Measurements from ENCODE around the gene SLC35F3. TPM values are rescaled to one million over a fixed set of nuclear protein-coding genes. Genes with fewer than 3 reads are reported as not detected.
"Not testable (repeated sequence)": the region's sequence is repeated elsewhere in the genome, so short reads cannot be mapped to it uniquely, and the experiment has no call there.

The SLC35F3 gene
- total RNA-seq, 2 donors from 2014 or later, result not detected

DNA sequence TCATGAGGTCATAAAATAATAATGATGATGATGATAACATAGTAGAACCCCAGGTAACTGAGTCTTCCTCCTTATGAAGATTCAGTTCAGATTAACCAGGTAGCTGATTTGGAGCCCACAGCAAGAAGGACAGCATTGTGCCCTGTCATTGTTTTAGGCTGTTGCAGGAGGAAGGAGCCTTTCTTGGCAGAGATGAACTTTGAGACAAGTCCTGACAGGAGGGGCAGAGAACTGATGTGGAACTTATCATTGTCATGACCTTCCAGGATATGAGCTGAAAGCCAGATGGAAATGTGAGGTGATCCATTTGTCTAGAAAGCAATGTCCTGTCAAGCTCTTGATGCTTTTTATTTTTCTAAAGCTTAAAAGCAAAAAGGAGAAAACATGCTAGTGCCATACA, 336.2 kb downstream of the SLC35F3 start:
- no peak for DNase-seq (ENCODE audit: low spot score)
- no peaks in the 10 kb centered on the region for H3K27me3 ChIP-seq
- no peaks in the 10 kb centered on the region for H3K9me3 ChIP-seq
- H3K27ac ChIP-seq, result no peak overlapping the region
- H3K36me3 ChIP-seq, result no peaks in the 10 kb centered on the region
- TF ChIP-seq, protein P1, sequence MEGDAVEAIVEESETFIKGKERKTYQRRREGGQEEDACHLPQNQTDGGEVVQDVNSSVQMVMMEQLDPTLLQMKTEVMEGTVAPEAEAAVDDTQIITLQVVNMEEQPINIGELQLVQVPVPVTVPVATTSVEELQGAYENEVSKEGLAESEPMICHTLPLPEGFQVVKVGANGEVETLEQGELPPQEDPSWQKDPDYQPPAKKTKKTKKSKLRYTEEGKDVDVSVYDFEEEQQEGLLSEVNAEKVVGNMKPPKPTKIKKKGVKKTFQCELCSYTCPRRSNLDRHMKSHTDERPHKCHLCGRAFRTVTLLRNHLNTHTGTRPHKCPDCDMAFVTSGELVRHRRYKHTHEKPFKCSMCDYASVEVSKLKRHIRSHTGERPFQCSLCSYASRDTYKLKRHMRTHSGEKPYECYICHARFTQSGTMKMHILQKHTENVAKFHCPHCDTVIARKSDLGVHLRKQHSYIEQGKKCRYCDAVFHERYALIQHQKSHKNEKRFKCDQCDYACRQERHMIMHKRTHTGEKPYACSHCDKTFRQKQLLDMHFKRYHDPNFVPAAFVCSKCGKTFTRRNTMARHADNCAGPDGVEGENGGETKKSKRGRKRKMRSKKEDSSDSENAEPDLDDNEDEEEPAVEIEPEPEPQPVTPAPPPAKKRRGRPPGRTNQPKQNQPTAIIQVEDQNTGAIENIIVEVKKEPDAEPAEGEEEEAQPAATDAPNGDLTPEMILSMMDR (IDR thresholded peaks at IDR 0.05), result no peak
- no peaks in the 10 kb centered on the region for H3K4me1 ChIP-seq
- no peak overlapping the region for H3K4me3 ChIP-seq

DNA sequence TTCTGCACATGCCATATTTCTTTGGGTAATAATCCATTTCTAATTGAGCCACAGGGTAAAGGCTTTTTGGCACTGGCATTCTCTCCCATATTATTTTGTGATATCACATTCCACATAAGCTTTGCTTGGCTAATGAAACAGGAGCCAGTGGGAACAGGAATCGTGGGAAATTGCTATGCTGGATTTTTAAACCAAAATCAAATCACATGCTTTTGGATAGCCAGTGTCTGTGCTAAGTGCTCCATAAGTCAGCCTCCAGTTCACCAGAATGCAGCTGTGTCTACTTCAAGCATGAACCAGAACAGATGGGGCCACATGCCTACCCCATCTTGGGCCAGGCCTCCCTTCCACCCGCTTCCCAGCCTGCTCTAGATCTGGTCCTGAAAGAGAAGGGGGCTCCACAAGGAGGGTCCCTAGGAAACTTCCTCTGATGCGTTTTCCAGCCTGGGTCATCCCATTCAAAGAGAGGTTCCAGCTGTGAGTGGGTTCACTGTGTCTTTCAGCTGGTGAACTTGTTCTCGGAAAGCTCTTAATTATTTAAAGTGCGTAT, 337.5 kb downstream of the SLC35F3 start:
- Histone ChIP-seq H3K4me3 (no peak overlapping the region), H3K27me3 (no peaks in the 10 kb centered on the region), H3K4me1 (no peaks in the 10 kb centered on the region), H3K36me3 (no peaks in the 10 kb centered on the region), H3K9me3 (no peaks in the 10 kb centered on the region), H3K27ac (no peak overlapping the region)
- peak; percentile 23 for DNase-seq (ENCODE audit: low spot score)
- TF ChIP-seq, protein P1 (IDR thresholded peaks at IDR 0.05), result no peak

DNA sequence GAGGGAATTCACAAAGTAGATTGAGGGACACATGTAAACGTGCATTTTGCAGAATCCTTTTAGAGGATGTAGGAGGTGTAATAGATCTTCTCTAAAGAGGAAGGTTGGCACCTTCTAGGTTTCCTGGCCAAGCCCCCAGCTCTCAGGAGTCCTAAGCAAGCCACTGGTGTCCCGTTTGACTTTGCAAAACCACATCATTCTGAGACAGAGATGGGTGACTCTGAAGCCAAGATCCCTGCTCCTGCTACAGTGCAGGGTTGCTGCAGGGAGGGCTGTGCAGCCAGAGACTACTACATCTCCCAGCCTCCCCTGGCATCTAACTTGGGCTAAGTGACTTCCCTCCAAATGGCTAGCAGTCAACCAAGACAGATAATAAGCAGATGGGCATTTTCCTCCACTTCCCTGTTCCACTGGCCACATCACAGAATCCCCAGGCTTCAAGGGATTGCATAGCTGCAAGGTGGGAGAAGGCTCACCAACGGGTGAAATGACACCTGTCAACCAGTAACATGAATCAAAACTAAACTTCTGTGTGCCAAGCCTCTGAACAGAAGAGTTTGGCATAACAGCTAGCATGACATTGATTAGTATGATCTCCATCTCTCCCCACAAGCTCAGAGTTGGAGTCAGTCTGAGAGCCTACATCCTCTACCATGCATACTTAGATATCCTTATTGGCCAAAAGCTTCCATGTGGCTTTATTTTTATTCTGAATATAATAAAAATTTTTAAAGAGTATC, 339.2 kb downstream of the SLC35F3 start:
- Histone ChIP-seq H3K4me3 (no peak overlapping the region), H3K27ac (no peak overlapping the region), H3K27me3 (no peaks in the 10 kb centered on the region), H3K4me1 (no peaks in the 10 kb centered on the region), H3K9me3 (no peaks in the 10 kb centered on the region), H3K36me3 (no peaks in the 10 kb centered on the region)
- no peak for DNase-seq (ENCODE audit: low spot score)
- TF ChIP-seq, protein P1 (IDR thresholded peaks at IDR 0.05), result no peak

DNA sequence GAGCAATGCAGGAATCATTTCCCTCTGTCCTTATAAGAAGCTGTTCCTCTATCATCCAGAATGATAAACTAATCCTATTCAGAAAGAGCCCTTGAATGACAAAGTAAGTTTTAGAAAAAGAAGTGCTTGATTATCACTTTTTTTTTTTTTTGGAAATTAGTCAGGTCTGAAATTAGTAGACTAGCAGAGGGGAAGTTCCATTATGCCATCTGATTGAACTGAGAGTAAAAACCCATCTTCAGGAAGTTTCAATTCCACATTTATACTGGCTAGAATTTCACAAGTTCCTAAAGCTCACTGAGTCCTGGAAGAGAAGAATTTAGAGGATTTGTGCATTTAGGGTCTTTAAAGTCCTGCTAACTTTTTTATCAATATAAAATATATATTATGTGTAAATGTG, 340.0 kb downstream of the SLC35F3 start:
- TF ChIP-seq, protein P1 (IDR thresholded peaks at IDR 0.05), result no peak
- Histone ChIP-seq H3K4me3 (no peak overlapping the region), H3K27ac (no peak overlapping the region), H3K27me3 (no peaks in the 10 kb centered on the region), H3K9me3 (no peaks in the 10 kb centered on the region), H3K36me3 (no peaks in the 10 kb centered on the region), H3K4me1 (no peaks in the 10 kb centered on the region)
- DNase-seq (ENCODE audit: low spot score), result no peak

DNA sequence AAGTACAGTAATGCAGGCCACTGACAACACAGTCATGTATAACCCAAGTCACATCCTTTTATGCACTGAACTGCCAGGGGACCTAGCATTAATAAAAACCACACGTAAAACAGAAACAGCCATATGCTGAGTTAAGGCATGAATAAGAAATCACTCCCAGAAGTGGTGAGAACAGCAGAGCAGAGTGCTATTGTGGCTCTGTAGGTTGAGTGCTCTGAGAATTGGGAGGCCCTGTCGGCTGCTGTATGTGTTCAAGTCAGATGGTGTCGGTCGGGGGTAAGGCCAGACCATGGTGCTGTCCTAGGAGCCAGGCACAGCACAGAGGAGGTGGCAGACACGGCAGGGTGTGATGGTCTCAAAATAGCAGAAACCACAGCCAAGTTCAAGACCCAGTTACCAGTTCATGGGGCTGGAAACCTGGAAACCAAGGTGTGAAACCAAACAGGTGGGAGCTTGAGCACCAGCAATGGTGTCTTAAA, 342.2 kb downstream of the SLC35F3 start:
- no peaks in the 10 kb centered on the region for H3K27me3 ChIP-seq
- no peak overlapping the region for H3K4me3 ChIP-seq
- DNase-seq (ENCODE audit: low spot score), result no peak
- TF ChIP-seq, protein P1 (IDR thresholded peaks at IDR 0.05), result no peak
- H3K4me1 ChIP-seq, result no peaks in the 10 kb centered on the region
- no peaks in the 10 kb centered on the region for H3K36me3 ChIP-seq
- H3K9me3 ChIP-seq, result no peaks in the 10 kb centered on the region
- no peak overlapping the region for H3K27ac ChIP-seq

DNA sequence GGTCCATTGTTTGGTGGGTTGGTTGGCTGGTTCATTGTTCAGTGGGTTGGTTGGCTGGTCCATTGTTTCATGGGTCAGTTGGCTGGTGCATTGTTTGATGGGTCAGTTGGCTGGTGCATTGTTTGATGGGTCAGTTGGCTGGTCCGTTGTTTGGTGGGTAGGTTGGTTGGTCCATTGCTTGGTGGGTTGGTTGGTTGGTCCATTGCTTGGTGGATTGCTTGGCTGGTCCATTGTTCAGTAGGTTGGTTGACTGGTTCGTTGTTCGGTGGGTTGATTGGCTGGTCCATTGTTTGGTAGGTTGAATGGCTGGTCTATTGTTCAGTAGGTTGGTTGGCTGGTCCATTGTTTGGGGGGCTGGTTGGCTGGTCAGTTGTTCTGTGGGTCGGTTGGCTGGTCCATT, 343.3 kb downstream of the SLC35F3 start:
- H3K9me3 ChIP-seq; H3K4me3 ChIP-seq; H3K4me1 ChIP-seq; DNase-seq (ENCODE audit: low spot score); H3K36me3 ChIP-seq; H3K27ac ChIP-seq; H3K27me3 ChIP-seq: not testable (repeated sequence)

Measured in right atrium auricular region (tissue), 2 donors.